Renal cortex interstitium (tissue), 11 donors: ENCODE results near the gene CCDC137. TPM values are rescaled to one million over a fixed set of nuclear protein-coding genes. Genes with fewer than 3 reads are reported as not detected.

Source experiments
- DNase-seq, 11 donors: peaks; one replicate each; pipeline ENCODE4 v3.0.0-alpha.2; 2013; ENCODE audit warnings: low read depth in 9 of 11, low spot score in 4 of 11; ENCODE audit errors: extremely low read depth in 1 of 11
- polyA plus RNA-seq, 3 donors: library from polyadenylated mRNA; unstranded; fragments of 120-200 nt; gene quantifications; one replicate each; pipeline ENCODE4 v1.2.1, GENCODE V29; 2013; ENCODE audit not compliant: insufficient read length in 3 of 3

CCDC137 gene
- polyA plus RNA-seq, 3 donors: 10.8 to 17.7 (median 14.8) TPM

DNA sequence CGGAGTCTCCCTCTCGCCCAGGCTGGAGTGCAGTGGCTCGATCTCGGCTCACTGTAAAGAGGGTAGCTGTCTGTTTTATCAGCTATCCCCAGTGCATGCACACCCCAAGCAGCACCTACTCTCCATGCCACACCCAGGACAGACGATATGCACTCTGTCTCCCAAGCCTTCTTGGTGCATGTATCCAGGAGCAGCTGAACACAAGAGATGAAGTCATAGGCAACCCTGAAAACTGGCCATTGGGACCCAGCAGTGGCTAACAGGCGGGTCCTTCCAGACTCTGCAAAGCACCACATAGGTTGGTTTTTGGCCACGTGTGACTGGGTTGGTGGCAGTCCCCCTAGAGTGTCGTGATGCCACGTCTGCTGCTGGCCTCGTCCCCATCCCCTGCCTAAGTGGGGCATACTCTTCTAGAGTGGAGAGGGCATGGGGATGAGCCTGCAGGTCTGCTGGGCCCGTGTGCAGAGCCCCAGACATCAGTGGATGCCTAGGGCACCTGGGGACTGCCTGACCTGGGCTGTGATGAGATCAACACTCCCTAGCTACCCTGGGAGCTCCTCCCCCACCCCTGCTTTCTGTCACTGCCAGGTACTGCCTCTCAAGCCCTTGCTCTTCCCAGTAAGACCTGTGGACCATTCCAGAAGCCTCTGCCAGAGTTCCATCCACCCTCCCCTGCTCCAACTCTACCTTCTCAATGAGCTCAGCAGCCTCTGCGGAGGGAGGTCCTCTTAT is 19.5 kb upstream of the CCDC137 start:
- DNase-seq: no peak

DNA sequence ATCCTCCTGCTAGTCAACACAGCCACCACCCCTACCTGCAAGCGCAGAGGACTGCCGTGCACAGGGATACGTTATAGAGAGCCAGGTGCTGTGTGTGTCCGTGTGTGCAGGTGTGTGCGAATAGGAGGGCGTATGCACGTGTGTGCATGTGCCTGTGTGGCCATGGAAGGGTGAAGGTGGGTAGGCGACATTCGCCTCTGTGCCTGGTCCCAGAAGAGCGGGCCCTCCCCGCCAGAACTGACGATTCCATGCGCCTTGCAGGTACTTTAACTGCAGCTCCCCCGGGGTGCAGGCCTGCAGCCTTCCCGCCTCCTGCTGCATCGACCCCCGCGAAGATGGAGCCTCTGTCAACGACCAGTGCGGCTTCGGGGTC is 18.9 kb upstream of the CCDC137 start:
- DNase-seq: no peak

DNA sequence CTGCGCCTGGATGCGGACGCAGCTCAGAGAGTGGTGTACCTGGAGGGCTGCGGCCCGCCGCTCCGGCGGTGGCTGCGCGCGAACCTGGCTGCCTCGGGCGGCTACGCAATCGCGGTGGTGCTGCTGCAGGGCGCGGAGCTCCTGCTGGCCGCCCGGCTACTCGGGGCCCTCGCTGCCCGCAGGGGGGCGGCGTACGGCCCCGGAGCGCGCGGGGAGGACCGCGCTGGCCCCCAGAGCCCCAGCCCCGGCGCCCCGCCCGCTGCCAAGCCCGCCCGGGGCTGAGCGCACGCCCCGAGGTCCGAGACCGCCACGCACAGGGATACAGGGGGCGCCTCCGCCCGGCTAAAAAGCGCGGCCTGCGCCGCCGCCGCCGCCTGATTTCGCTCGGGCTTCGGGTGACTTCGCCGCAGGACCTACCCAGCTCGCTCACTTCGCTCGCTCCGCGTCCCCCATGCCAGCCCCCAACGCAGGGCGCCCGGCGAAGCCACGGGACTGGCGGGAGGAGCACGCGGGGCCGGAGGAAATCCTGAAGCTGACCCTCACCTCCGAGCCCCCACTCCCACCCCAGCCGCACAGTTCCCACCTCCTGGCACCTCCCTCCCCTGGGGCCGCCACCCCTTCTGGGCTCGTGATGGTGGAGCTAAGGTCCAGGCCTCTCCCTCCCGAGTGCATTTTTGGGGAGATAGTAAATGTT is 18.4 kb upstream of the CCDC137 start:
- DNase-seq: no peak

DNA sequence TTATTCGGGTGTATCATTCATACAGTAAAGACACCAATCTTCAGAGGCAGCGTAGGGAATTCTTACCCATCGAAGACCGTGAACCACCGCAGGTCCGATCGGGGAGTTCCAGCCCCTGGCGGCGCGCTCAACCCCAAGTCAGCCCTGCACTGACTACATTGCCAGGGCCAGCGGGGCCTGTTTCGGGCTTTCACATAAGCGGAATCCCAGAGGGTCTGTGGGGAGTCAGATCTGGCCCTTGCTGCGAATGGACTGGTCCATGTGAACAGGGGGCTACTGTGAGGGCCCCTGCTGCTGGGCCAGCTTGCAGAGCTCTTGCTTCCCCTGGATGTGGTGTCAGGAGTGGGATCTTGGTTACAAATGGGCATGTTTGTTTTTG is 17.8 kb upstream of the CCDC137 start:
- DNase-seq: no peak

DNA sequence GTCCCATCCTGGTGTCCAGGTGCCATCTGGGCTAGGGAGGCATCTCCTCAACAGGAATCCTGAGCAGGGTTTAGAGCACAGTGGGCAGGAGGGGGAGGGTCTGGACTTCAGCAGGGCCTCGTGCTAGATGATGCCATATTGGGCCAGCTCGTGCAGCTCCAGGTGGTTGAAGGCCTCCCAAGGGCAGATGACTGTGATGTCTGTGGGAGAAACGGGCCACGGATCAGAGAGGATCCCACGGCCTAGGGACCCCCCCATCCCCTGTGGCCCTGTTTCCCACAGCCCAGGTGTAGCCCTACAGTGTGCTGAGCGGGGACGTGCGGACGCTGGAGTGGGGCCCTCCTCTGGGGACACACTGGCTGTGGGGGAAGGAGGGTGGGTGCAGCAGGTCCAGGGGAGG is 15.6 kb upstream of the CCDC137 start:
- no peak for DNase-seq

DNA sequence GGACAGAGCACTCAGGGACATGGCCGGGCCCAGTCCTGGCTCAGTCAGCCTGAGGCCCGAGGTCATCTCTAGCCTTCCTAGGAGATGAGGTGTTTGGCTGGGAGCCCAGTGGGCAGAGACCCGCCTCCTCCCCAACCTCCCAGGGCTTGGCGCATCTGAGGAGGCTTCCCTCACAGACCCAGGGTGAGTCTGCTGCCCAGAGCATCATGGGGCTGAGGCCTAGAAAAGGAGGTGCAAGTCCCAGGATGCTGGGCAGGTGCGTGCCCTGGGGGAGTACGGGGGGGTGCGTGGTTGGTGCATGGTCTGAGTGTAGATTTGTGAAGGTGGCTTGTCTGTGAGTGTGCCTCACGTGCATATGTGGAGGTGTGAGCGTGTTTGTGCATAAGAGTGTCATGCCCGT is 14.8 kb upstream of the CCDC137 start:
- DNase-seq: no peak

DNA sequence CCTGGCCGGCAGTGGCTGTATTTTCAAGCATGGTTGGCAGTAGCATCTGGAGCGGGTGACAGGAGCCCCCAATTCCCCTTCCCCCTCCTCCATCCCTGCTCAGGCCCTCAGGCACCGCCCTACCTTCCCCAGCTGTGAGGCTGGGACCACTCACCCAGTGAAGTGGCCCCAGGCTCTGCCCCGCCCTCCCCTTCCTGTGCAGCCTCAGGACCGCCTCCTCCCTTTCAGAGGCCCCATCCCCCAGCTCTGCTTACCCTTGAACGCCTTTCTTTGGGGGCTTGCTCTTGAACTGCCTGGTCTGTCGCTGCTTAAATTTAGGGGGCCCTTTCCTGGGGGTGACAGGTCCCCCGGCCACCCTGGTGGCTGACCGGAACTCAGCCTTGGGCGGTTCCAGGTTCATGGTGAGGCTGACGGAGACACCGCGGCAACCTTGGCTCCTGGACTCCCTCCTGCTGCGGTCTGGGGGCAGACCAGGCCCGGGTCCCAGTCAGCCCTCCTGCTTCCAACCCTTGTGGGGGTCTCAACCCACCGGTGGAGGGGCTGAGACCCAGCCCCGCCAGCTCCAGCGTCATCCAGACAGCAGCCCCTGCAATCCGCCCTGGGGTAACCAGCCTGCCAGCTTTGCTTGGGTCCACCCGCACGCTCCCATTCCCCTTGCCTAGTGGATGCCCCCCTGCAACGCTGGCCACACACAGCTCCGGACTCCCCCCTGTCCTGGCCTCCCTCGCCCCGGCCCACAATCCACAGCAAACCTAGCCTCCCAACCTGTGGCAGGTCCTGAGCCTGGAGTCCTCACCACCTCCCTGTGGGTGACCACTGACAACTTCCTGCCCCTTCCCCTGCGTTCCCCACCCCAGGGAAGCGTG is 13.4 kb upstream of the CCDC137 start:
- DNase-seq: no peak

DNA sequence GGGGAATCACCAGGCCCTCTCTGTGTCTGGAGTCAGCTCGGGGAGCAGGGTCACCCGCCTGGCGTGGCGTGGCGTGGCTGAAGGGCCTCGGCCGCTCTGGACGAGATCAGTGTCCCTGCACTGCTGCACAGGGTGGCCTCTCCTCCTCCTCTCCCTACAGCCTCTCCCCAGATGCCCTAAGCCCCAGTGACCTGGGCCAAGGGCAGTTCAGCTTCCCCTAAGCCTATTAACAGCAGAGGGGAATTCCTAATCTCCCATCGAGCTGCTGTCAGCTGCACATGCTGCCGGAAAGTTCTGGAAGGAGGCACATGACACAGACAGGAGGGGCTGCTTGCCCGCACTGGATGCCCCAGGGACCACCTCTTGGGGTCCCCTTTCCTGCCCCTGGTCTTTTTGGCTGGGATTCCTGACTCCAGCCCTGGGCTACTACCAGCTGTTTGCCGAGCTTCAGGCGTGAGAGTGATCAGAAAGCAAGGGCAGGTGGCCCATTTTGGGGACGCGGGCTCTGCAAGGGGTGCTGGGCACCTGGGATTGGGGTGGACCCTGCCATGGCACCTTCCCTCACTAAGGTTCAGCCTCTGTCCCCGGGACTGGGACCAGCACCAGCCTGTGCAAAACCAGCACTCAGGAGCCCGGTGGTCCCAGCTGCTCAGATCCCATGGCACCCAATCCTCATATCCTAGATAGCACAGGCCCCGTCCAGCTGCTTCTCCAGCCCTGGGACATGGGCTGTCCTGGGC is 11.0 kb upstream of the CCDC137 start:
- DNase-seq: no peak

DNA sequence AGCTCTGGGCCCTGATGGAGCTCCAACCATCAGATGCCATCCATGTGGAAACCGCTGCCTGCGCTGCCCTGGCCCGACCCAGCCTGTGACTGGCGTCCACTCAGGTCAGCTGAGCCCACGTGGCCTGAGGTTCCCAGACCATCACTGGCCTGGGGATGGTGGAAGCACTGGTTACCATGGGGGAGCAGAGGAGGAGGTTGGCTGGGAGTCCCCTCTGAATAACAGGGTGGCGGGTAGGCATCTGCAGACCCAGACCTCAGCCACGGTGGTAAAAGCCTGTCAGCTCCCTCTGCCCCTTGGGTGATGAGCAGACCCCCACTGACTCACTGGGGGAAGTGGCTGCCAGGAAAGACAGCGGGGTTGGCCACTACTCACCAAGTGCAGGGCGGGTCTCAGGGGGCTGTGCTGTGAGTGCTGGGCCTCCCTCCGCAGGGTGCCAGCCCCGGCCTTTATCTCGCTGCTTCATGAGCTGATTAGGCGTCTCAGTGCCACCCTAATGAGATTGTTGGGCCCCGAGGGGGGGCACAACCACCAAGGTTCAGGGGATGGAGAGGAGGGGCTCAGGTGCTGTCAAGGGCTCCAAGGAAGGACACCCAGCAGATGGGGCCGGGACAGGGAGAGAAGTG is 10.3 kb upstream of the CCDC137 start, which contains the start of gene PDE6G:
TSS of gene PDE6G (minus strand) at position 425 of the 626 bp plus-strand sequence. CDS start 3,237 bp downstream, outside the sequence.
- no peak for DNase-seq

DNA sequence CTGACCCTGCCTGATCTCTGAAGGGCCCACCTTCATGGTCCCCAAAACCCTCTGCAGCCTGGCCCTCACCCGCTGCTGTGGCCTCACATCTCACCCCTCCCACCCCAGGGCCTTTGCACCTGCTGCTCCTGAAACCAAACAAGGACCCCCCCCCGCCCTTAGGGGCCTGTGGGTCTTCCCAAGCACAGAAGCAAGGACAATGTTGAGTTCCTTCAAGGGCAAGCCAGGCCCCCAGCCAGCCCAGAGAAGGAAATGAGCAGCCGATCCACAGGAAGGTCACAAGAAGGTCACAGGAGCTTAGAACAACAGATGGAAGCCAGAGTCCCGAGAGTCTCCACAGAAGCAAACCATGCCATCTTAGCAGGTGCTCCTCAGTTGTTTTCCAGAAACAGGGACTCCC is 9.7 kb upstream of the CCDC137 start:
- DNase-seq: no peak

DNA sequence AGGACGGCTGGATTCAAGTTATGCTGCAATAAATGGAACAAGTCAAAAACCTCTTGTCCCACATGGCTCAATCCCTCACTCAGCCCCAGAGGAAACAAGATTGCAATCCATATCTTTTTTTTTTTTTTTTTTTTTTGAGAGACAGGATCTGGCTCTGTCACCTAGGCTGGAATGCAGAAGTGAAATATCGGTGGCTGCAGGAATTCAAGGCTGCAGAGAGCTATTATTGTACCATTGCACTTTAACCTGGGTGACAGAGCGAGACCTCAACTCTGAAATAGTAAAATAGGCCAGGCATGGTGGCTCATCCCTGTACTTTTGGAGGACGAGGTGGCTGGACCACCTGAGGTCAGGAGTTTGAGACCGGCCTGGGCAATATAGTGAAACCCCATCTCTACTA is 7.5 kb upstream of the CCDC137 start:
- no peak for DNase-seq

DNA sequence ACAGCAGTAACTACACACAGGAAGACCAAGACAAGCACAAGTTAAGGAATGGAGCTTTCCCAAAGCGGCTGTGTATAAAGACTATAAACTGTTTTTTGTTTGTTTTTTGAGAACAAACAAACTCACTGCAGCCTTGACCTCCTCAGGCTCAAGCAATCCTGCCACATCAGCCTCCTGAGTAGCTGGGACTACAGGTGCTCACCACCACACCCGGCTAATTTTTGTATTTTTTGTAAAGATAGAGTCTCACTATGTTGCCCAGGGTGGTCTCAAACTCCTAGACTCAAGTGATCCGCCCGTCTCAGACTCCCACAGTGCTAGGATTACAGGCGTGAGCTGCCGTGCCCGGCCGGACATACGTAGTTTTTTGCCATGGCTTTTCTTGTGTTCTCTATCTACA is 6.1 kb upstream of the CCDC137 start:
- no peak for DNase-seq

DNA sequence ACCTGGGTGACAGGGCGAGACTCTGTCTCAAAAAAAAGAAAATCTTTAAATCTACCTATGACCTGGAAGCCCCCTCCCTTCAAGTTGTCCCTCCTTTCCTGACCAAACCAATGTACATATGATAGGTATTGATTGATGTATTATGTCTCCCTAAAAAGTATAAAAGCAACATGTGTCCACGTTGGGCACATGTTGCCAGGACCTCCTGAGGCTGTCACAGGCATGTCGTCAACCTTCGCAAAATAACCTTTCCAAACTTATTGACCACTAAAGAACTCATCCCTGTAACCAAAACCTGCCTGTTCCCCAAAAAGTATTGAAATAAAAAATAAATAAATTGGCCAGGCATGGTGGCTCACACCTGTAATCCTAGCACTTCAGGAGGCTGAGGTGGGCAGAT is 4.5 kb upstream of the CCDC137 start:
- no peak for DNase-seq

DNA sequence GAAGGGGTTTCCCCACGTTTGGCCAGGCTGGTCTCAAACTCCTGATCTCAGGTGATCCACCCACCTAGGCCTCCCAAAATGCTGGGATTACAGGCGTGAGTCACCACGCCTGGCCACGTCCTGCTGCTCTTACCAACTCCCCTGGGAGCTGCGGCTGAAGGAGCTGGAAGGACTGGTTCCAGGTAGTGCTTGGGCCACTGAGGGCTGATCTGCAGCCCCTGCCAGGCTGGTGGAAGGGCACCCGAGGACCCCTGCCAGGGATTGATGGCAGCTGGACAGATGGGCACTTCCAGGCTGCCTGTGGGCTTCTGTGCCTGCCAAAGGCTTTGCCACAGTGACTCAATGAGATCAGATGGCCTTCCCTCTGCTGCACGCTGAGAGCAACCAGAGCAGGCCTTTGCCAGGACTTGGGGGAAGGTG is 2.5 kb upstream of the CCDC137 start:
- DNase-seq: no peak

DNA sequence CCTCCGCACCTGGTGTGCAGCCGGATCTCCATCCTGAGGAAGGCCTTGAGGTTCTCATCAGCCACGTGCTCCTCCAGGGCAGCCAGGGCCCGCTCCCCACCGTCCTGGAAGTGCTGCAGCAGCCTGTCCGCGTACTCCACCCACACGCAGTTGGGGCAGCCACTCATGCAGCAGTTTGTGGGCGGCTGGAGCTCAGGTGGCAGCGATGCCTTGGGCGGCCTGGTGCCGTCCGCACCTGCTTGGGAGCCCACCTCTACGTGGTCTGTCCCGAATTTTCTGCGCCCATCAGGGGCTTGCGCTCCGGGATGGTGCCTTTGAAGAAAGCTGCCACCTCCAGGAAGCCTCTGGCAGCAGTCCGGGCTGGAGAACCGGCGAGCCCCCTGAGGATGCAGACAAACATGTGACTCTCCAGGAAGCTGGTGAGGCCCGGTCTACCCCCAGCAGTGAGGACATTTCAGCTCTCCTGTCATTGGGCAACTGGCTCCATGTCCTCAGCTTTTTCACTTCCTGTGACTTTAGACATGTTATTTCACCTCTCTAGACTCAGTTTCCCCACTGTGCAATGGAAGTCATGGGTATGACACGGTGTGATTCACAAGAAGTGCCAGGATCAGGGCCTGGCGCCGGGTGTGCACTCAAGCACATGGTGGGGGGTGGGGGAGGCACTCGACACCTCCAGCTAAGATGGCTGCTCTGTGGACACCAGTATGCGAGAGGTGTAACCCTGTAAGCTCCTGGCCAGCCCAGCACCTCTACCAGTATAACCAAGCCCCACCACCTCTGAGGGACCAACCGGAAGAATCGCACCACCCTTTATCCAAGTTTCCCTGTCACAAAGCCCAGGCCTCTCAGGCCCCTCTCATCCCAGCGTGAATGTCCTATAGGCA is 1.1 kb upstream of the CCDC137 start:
- DNase-seq: no peak

DNA sequence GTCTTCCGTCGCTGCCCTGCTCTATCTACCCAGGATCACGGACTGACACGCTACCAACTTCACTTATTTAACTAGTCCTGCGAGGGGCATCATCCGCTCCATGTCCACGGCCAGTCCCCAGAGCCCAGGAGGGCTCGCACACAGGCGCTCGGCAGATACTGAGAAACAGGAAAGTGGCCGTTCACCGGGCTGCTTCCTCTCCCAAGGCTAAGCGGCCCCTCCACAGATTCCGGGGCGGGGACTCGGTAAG is 520 bp upstream of the CCDC137 start:
- DNase-seq: no peak

DNA sequence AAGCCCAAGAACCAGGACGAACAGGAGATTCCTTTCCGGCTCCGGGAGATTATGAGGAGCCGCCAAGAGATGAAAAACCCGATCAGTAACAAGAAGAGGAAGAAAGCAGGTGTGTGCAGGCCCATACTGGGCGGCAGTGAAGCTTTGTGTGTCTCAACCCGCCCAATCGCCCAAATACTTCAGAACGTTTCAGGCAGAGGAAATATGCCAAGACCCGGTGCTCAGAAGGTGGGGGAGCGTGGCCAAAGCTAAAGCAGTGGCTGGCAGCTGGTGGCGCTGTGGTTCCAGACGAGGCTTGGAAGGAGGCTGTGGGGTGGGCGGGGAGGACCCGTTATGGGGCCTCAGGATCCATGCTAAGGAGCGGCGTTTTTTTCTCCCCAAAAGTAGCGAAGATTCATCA is 1.2 kb downstream of the CCDC137 start:
- DNase-seq: no peak

DNA sequence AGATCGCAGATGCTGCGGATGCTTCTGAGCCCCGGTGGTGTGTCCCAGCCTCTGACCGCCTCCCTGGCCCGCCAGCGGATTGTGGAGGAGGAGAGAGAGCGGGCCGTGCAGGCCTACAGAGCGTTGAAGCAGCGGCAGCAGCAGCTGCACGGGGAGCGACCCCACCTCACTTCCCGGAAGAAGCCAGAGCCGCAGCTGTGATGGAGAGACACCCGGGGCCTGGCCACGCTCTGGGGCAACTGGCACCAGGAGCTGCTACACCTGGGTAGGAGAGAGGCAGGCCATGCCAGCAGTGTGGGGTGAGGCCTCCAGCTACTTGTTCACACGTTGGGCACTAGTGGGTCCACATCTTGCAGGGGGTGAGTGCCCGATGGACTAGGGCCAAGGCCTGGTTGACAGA is 6.0 kb downstream of the CCDC137 start:
- DNase-seq: no peak
